Erythroblast (primary cell): ENCODE data around the gene AMN1.

Source experiments
- GATA1 ChIP-seq: IDR thresholded peaks from 2 replicates; pipeline ENCODE4 v1.6.1; 2011; ENCODE audit warnings: low read depth, mild to moderate bottlenecking, control low read depth, low read length, moderate library complexity
- POLR2A ChIP-seq: IDR thresholded peaks from 2 replicates; pipeline ENCODE4 v1.6.1; 2011; ENCODE audit warnings: mild to moderate bottlenecking, low read length

- no peak for TF ChIP-seq POLR2A
- no peak for TF ChIP-seq GATA1
These were observed 26.8 kb downstream of the AMN1 start for GRCh38 chr12:31702047-31702446.
